Uterus (tissue), 2 donors: Measurements from ENCODE around the gene NAA10.

Source experiments
- POLR2A ChIP-seq, 2 donors: fragments of 450-650 bp; IDR thresholded peaks; one replicate each; pipeline ENCODE4 v1.6.1; 2016; ENCODE audit warnings: antibody characterized with exemption in 2 of 2, mild to moderate bottlenecking in 1 of 2, moderate library complexity in 1 of 2
- TF ChIP-seq, protein P1 (sequence below), 4 experiments: fragments of 200-600 bp in 2 of 4; fragments of 450-650 bp in 2 of 4; sonication (generic) in 2 of 4; IDR thresholded peaks; one replicate each; pipeline ENCODE4 v1.5.1; 2016 to 2019; ENCODE audit warnings: antibody characterized with exemption in 4 of 4, mild to moderate bottlenecking in 2 of 4, moderate library complexity in 1 of 4

DNA sequence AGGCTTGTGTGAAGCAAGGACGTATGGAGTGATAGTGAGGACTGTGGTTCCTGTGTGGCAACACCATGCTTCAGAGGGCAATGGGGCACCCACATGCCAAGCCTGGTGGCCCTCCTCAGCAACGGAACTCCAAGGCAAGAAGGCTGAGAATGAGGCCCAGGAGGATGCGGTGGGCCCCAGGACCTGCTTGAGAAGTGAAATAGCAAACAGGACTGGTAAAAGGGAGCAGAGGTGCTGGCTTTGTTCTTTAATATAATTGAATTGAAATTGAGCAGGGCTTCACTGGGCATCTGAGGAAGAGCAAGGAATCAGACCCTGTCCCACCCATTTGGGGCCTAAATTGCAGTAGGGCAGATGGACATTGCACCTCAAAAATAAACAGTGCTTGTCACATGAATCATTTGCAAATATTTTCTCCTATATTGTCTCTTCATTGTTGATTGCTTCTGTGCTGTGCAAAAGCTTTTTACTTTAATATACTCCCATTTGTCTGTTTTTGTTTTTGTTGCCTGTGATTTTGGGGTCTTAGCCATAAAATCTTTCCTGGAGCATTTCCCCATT, 40.0 kb upstream of the NAA10 start:
- TF ChIP-seq POLR2A (IDR thresholded peaks at IDR 0.05) = no peak
- TF ChIP-seq, protein P1, sequence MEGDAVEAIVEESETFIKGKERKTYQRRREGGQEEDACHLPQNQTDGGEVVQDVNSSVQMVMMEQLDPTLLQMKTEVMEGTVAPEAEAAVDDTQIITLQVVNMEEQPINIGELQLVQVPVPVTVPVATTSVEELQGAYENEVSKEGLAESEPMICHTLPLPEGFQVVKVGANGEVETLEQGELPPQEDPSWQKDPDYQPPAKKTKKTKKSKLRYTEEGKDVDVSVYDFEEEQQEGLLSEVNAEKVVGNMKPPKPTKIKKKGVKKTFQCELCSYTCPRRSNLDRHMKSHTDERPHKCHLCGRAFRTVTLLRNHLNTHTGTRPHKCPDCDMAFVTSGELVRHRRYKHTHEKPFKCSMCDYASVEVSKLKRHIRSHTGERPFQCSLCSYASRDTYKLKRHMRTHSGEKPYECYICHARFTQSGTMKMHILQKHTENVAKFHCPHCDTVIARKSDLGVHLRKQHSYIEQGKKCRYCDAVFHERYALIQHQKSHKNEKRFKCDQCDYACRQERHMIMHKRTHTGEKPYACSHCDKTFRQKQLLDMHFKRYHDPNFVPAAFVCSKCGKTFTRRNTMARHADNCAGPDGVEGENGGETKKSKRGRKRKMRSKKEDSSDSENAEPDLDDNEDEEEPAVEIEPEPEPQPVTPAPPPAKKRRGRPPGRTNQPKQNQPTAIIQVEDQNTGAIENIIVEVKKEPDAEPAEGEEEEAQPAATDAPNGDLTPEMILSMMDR (IDR thresholded peaks at IDR 0.05) = no peak
